GM21360 (cell line): Measurements from ENCODE around the gene MPV17L2.

Source experiments
- ATAC-seq: cut with Tn5 transposase; IDR thresholded peaks from one replicate; pipeline ENCODE4 v1.9.1; 2021; ENCODE audit warnings: mild to moderate bottlenecking, moderate library complexity; ENCODE audit not compliant: unreplicated experiment

Gene MPV17L2

DNA sequence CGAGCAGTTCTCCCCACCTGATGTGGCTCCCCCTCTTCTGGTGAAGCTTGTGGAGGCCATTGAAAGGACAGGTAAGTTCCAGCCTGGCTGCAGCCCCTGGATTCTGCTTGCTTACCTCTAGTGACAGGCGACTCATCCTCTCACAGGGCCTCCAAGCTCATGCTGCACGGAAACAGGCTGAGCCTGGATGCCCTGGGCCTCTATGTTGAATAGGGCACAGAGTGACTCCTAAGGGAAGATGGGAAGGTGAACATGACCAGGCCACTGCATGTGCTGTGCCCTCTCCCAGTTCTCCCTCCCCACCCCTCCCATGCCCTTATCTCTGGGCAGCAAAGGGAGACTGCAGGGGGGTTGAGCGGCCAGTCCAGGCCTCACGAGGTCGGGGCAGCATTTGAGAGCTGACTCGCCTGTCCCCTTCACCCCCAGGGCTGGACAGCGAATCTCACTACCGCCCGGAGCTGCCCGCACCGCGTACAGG, 32.5 kb upstream of the MPV17L2 start:
- ATAC-seq = no peak

DNA sequence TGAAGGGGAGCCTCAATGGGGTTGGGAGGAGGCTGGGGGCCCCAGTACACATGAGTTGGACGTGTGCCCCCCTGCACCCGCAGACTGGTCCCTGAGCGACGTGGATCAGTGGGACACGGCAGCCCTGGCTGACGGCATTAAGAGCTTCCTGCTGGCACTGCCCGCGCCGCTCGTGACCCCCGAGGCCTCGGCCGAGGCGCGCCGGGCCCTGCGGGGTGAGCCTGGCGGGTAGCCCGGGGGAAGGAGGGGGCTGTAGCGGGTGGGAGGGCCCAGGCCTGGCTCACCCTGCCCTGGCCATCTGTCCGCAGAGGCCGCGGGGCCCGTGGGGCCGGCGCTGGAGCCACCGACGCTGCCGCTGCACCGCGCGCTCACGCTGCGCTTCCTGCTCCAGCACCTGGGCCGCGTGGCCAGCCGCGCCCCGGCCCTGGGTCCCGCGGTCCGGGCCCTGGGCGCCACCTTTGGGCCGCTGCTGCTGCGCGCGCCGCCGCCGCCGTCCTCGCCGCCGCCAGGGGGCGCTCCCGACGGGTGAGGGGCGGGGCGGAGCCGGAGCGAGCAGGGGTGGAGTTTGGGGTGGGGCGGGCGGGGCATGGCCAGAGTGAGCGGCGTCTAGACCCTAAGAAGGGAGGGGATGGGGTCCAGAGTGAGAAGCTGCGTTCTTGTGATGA, 31.9 kb upstream of the MPV17L2 start:
- peak; percentile 62 for ATAC-seq

DNA sequence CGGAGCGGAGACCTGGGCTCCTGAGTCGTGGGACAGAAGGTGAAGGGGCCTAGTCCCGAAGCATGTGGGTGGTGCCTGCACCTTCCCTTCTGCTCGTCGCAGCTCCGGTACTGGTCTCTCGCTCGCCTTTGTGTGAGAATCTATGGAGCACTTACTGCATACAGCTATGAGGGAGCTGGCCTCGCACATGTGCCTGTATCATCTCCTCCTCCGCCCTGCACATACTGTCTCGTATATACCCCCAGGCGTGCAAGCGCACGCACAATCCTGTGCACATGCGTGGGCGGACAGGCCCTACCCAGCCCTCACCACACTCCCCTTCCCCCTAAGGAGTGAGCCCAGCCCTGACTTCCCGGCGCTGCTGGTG, 31.4 kb upstream of the MPV17L2 start:
- ATAC-seq = no peak

DNA sequence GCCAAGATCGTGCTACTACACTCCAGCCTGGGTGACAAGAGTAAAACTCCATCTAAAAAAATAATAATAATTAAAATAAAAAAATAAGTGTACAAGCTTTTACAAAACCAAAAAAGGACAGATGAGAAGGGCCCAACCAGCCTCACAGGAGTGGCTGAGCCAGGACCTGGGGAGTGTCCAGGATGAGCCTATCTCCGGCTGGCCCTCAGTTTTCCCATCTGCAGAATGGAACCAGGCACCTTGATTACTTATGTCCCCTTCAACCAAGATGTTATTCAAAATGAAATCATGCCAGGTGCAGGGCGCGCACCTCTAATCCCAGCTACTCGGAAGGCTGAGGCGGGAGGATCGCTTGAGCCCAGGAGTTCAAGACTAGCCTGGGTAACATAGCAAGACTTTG, 28.9 kb upstream of the MPV17L2 start:
- ATAC-seq = no peak

DNA sequence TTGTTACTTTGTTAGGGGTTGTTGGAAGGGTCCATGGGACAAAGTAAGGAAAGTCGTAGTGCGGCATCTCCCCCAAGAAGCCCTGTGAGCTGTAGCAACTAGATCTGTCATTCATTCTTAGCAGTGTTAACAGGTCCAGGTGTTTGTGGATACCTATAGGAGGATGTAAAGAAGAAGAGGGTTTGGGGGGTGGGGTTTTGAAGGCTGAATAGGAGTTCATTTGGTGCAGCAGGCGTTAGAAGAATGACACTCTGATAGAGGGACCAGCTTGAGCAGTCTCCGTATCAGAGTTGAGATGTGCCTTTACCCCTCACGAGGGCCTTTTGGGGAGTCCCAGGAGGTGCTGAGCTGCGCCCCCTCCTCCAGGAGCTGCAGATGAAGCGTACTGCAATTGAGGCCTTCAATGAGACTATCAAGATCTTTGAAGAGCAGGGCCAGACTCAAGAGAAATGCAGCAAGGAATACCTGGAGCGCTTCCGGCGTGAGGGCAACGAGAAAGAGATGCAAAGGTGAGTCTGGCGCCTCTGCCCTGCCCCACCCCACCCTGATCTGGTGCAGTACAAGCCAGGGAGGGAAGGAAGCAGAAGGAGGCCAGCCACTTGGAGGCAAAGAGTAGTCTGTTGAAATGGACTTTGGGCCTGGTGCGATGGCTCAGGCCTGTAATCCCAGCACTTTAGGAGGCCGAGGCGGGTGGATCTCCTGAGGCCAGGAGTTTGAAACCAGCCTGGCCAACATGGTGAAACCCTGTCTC, 27.0 kb upstream of the MPV17L2 start:
- ATAC-seq = no peak

DNA sequence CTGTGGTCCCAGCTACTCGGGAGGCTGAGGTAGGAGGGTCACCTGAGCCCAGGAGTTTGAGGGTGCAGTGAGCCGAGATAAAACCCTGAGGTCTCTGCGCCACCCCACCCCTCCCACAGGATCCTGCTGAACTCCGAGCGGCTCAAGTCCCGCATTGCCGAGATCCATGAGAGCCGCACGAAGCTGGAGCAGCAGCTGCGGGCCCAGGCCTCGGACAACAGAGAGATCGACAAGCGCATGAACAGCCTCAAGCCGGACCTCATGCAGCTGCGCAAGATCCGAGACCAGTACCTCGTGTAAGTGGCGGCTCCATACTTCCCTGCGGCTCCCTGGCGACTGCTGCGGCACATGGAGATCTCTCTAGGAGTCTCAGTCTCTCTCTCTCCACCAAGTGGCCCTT, 26.0 kb upstream of the MPV17L2 start:
- no peak for ATAC-seq

DNA sequence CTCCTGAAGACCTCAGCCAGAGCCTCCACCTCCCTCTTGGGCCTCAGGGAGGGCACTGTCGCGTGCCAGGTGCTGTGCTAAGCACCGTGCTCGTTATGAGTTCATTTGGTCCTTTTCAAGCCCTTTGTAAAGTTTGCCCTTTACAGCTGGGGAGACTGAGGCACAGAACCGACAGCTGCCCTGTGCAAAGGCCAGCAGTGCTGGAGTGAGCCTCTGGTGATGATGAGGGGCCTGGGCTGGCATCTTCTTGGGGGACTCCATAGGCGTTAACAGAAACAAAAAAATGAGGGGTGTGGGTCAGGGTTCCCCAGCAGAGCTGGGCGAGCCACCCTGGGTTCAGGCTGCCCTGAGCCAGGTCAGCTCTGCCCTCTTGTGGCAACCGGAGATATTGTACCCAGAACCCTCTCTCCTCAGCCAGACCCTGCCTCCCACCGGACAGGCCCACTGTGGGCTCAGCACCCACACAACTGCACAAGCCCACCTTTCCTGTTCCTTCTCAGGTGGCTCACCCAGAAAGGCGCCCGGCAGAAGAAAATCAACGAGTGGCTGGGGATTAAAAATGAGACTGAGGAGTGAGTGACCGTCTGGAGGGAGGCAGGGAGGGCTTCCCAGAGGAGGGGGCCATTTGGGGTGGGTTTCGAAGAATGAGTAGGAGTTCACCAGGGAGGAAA, 24.9 kb upstream of the MPV17L2 start:
- ATAC-seq = no peak

DNA sequence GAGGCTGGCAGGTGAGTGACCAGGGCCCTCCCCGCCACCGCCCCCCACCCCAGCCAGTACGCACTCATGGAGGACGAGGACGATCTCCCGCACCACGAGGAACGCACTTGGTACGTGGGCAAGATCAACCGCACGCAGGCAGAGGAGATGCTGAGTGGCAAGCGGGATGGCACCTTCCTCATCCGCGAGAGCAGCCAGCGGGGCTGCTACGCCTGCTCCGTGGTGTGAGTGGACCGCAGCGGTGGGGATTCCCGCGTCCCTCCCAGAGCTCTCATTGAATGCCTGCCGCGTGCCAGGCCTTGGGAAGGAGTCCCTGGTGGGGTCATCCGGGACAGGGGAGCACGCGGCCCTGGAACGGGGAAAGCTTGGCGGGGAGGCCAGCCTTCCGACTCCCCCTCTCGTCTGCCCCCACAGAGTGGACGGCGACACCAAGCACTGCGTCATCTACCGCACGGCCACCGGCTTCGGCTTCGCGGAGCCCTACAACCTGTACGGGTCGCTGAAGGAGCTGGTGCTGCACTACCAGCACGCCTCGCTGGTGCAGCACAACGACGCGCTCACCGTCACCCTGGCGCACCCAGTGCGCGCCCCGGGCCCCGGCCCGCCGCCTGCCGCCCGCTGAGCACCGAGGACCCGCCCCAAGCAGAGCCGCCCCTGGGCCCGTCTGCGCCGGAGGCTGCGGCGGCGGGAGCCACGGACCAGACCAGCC, 24.2 kb upstream of the MPV17L2 start:
- no peak for ATAC-seq

DNA sequence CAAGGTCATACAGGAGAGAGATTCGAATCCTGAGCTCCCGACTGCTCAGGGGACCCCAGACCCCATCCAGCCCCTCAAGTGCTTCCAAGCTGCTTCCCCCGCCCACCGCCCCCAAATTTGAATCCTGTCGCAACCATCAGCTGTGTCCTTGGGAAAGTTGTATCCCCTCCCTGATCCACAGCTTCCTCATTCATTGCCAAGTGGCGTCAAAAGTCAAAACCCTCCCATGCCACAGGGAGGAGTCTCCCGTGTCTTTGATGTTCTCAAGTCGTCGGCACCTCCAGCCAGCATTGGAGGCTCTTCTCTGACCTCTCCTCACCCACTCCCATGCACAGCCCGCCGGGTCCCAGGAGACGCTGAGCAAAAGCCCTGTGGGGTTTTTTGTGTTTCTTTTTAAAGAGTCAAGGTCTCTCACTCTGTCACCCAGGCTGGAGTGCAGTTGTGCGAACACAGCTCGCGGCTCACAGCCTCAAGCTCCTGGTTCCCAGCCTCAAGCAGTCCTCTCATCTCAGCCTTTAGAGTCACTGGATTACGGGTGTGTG, 22.2 kb upstream of the MPV17L2 start:
- no peak for ATAC-seq

DNA sequence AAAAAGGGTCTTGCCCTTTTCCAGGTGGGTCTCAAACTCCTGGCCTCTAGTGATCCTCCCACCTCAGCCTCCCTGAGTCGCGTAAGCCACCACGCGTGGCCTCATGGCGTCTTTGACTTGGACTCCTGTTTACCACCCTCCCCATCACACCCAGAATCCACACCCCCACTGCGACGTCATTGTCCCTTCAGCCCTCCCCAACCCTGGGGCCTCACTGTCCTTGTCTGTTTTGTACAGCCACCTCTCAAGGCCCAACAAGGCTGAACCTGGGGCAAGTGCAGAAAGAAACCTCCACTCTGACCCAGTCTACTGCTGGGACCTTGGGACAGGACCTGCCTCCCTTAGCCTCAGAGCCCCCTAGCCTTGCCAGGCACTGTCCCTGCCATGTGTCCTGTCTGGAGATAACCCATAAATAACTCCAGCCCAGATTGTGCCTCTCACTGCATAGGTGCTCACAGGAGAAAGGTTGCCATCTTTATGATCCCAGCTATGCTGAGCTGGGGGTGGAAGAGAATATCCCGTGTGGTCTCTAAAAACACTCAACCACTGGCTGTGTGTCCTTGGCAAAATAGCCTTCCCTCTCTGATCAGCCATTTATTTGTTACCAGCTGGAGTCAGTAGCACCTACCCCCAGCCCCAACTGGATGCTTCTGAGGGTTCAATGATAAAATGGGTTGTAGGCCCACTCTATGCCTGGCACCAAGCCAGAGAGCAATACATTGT, 21.3 kb upstream of the MPV17L2 start:
- no peak for ATAC-seq

DNA sequence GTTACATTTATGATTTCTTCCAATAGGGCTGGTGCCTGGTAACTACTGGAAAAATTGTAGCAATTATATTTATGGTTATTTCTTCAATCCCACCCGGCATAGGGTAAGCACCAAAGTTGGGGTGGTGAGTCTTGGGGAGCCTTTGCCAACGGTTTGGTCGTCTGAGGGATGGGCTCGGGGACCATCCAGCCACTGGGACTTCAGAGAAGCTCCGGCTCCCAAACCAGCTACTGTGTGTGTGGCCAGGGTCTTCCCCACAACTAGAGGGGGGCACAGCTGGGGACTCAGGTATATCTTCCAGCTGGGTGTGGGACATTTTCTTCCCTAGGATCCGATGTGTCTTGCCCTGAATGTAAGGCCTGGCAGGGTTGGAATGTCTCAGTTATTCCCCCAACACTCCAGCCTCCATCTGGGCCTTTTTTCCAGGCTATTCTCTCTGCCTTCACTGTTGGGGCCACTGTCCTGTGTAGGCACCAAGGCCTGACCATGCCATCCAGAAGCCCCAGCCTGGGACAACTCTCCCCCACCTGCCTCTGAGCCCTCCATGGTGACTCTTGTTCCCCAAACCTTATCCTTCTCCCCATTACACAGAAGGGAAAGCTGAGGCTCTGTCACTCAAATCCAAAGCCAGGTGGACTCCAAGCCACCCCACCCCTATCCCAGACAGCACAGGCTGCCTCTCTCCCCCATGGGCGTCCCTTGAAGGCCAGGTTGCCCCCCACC, 20.5 kb upstream of the MPV17L2 start:
- ATAC-seq = no peak

DNA sequence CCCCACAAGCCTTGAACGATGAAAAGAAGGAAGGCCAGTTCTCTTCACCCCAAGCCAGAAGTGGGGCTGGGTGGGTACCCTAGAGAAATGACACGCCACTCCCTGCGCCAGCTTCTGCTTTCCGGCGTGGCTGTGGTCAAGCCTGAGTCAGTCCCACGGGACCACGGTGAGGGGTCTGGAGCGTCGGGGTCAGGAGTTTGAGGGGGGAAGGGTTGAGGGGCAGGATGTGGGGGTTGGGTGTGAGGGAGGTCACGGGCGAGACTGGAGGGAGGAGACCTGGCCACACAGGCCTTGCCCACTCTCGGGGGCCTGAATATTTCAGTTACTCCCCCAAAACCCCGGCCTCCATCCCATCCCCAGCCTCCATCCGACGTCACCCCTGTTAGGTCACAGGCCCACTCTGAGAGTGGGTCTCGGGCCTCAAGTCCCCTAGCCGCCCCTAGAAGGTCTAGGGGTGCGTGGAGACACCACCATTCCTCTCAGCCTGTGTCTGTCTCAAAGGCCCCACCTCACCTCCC, 19.9 kb upstream of the MPV17L2 start:
- peak; percentile 15 for ATAC-seq

DNA sequence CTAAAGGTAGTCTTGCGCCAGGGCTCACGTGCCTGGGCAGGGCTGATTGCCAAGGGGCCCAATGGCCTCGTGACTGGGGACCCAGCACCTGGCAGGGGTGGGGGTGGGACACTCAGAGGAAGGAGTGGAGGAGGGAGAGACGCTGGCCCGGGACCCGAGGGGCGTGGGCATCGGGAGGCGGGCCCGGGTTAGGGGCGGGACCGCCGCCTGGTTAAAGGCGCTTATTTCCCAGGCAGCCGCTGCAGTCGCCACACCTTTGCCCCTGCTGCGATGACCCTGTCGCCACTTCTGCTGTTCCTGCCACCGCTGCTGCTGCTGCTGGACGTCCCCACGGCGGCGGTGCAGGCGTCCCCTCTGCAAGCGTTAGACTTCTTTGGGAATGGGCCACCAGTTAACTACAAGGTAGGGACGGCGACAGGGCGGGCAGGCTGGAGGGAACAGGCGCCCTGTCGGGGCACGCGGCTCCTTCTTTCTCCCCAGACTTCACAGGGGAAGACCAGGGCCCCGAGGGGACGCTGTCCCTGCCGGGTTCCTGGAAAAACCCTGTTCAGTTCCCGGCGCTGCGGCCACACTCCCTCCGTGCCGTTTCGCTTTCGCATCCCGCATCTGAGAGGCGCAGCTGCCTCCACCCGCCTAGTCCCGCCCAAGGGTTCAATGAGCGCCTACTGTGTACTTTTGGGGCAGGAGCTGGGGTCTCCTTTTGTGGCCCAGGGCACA, 19.3 kb upstream of the MPV17L2 start, which contains the start of gene IFI30:
TSS of gene IFI30 (plus strand) at position 242 of the 717 bp plus-strand sequence. CDS start at position 271, 29 bp downstream.
- peak; percentile 38 for ATAC-seq

DNA sequence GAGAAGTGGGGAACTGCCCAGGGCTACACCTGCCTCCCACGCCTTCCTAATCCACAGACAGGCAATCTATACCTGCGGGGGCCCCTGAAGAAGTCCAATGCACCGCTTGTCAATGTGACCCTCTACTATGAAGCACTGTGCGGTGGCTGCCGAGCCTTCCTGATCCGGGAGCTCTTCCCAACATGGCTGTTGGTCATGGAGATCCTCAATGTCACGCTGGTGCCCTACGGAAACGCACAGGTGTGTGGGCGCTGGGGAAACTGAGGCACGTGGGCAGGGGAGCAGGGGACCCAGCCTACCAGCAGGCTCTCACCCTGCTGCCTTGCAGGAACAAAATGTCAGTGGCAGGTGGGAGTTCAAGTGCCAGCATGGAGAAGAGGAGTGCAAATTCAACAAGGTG, 18.0 kb upstream of the MPV17L2 start:
- no peak for ATAC-seq

DNA sequence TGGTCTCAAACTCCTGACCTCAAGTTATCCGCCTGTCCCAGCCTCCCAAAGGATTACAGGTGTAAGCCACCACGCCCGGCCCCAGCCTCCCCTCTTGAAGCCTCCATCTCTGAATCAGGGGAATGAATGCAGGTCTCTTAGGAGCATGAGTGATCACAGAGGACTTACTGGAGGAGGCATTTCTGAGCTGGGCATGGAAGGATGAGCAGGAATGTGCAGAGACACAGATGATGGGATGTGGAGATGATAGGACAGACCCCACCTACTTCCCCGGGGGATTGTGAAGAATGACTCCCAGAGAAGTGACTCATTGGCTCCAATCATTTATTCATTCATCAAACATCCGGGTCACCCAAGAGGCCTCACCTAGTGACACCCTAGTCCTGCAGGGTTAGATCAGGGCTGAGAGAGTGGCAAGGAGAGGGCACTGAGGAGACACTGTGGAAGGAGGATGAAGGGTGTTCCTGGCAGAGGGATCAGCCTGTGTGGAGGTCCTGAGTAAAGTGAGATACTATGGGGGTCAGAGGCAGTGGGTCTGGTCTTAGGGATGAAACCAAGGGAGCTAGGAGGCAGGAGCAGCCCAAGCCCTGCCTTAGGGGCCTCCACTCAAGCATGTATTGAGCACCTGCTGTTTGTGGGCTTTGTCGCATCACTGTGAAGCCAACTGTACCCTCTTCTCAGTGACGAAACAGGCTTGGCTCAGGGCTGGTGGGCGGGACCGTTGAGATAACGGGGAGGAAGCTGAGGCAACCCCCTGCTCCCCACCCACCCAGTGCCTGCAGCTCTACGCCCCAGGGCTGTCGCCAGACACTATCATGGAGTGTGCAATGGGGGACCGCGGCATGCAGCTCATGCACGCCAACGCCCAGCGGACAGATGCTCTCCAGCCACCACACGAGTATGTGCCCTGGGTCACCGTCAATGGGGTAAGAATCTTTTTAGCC, 16.4 kb upstream of the MPV17L2 start:
- no peak for ATAC-seq

DNA sequence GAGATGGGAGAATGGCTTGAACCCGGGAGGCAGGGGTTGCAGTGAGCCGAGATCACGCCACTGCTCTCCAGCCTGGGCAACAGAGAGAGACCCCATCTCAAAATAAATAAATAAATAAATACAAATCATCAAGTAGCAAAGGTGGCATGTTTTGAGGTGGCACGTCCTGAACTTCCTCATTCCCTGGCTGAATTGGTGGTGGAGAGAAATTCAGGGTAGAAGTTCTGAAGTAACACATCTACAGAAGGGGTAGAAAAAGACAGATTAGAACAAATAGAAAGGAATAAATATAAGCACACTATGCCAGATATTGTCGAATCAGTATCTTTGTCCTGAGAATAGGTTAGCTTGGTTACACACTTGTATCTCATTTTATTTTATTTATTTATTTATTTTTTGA, 13.1 kb upstream of the MPV17L2 start:
- no peak for ATAC-seq

DNA sequence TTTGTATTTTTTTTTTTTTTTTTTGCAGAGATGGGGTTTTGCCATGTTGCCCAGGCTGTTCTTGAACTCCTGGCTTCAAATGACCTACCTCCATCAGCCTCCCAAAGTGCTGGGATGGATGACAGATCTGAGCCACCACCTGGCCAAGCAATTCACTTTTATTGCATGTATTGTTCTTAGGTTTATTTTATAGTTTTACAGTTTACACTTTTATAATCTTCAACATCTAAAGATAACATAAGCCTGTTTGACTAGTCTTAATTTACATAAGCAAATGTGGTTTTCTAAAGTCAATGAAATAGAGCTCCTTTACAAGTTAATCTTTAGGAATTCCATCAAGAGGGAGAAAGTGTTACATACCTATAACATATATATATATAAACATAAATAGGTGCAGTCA, 9.5 kb upstream of the MPV17L2 start:
- no peak for ATAC-seq

DNA sequence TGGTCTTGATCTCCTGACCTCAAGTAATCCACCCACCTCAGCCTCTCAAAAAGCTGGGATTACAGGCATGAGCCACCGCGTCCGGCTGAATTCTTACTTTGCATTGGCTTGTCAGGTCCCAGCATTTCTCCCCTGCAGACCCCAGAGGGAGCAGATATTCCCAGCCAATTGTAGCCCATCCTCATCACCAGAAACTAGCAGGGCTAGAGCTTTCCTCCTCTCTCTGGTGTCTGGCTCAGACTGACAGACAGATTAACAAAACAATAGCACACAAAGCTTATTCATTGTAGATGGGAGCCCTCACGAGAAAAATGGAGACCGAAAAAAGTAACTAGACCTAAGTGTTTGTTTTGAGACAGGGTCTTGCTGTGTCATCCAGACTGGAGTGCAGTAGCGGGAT, 7.5 kb upstream of the MPV17L2 start:
- no peak for ATAC-seq
